ENCODE data around the gene KLK10. TPM values are rescaled to one million over a fixed set of nuclear protein-coding genes. Genes with fewer than 3 reads are reported as not detected.
"Not testable (repeated sequence)": the region's sequence is repeated elsewhere in the genome, so short reads cannot be mapped to it uniquely, and the experiment has no call there.

The KLK10 gene
- total RNA-seq, 4 donors from 2014 or later = 1.7 to 6.7 (median 4.1) TPM; not detected in 1

DNA sequence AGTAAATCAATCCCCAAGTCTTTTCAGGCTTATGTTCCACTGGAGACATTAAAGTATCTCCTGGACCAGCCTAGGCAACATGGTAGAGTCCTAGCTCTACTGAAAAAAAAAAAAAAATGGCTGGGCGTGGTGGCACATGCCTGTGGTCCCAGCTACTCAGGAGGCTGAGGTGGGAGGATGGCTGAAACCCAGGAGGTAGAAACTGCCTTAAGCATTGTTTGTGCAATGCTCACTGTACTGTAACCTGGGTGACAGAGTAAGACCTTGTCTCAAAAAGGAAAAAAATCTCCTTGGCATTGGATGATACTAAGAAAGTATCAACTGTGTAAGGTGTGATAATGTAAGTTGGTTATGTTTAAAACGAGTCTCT is 26.9 kb downstream of the KLK10 start:
- no peaks in the 10 kb centered on the region for H3K36me3 ChIP-seq
- H3K27ac ChIP-seq = no peak overlapping the region
- ATAC-seq = no peak
- TF ChIP-seq EP300 (IDR thresholded peaks at IDR 0.05) = no peak
- H3K4me1 ChIP-seq = no peaks in the 10 kb centered on the region
- 53 to 60% methylated on average over 2 of the region's 2 CpGs for WGBS, 2 donors (ENCODE audit: low coverage in 1 of 2)
- H3K4me3 ChIP-seq = no peak overlapping the region
- H3K9me3 ChIP-seq = no peaks in the 10 kb centered on the region
- peaks cover 31% of the 10 kb centered on the region for H3K27me3 ChIP-seq

- H3K27ac ChIP-seq, H3K9me3 ChIP-seq, H3K36me3 ChIP-seq, H3K4me3 ChIP-seq, ATAC-seq, H3K4me1 ChIP-seq: not testable (repeated sequence)
- peaks cover 82% of the 10 kb centered on the region for H3K27me3 ChIP-seq
- WGBS, 2 donors (ENCODE audit: low coverage in 1 of 2) = 79 to 83% methylated on average over 6 to 7 of the region's 14 CpGs
Measured at GRCh38 chr19:50984416-50984815, 35.1 kb downstream of the KLK10 start.

GRCh38 chr19:50983625-50984292 is 35.8 kb downstream of the KLK10 start, which contains the start of gene KLK7:
KLK7 (minus strand) TSS chr19:50983917; CDS start chr19:50982399, 1,518 bp downstream.
- TF ChIP-seq EP300 (IDR thresholded peaks at IDR 0.05) = no peak
- no peak for TF ChIP-seq POLR2A (IDR thresholded peaks at IDR 0.05)
- TF ChIP-seq CTCF (IDR thresholded peaks at IDR 0.05) = no peak
- no peak for TF ChIP-seq POLR2AphosphoS5 (IDR thresholded peaks at IDR 0.05)
- peaks cover 0 to 4% (median 0%) of the 10 kb centered on the region in 3 donors for H3K9me3 ChIP-seq
- H3K36me3 ChIP-seq = no peaks in the 10 kb centered on the region
- H3K27ac ChIP-seq = no peak within 1 kb of the TSS
- no peaks in the 10 kb centered on the region for H3K4me1 ChIP-seq
- ATAC-seq = no peak
- H3K27me3 ChIP-seq = peaks cover 84% of the 10 kb centered on the region
- WGBS, 2 donors (ENCODE audit: low coverage in 1 of 2) = 11% methylated on average over 9 of the region's 28 CpGs; no CpG with 5 or more reads in 1 of the 2 donors
- no peak within 1 kb of the TSS for H3K4me3 ChIP-seq

DNA sequence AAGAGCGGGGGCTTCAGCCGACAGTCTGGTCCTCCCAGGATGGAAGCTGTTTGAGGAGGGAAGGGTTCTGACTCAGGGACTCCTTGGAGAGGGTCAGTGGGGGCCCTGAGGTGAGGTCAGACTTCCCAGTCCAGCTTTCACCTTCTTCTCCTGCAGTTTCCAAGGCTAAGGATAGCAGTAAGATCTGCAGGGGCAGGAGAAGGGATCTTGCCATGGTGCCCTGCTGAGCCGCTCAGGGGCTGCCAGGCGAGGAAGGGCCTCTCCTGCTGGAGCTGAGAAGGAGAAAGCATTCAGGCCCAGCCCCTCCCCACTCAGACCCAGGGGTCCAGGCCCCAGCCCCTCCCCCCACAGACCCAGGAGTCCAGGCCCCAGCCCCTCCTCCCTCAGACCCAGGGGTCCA is 37.3 kb downstream of the KLK10 start:
- 35 to 65% methylated on average over 2 of the region's 4 CpGs for WGBS, 2 donors (ENCODE audit: low coverage in 1 of 2)
- Histone ChIP-seq H3K36me3 (no peaks in the 10 kb centered on the region), H3K9me3 (peaks cover 0 to 4% (median 0%) of the 10 kb centered on the region in 3 donors), H3K4me1 (no peaks in the 10 kb centered on the region), H3K4me3 (no peak overlapping the region), H3K27me3 (peaks cover 88% of the 10 kb centered on the region), H3K27ac (no peak overlapping the region)
- TF ChIP-seq POLR2AphosphoS5 (IDR thresholded peaks at IDR 0.05) (no peak), CTCF (IDR thresholded peaks at IDR 0.05) (no peak), EP300 (IDR thresholded peaks at IDR 0.05) (no peak), POLR2A (IDR thresholded peaks at IDR 0.05) (no peak)
- no peak for ATAC-seq

DNA sequence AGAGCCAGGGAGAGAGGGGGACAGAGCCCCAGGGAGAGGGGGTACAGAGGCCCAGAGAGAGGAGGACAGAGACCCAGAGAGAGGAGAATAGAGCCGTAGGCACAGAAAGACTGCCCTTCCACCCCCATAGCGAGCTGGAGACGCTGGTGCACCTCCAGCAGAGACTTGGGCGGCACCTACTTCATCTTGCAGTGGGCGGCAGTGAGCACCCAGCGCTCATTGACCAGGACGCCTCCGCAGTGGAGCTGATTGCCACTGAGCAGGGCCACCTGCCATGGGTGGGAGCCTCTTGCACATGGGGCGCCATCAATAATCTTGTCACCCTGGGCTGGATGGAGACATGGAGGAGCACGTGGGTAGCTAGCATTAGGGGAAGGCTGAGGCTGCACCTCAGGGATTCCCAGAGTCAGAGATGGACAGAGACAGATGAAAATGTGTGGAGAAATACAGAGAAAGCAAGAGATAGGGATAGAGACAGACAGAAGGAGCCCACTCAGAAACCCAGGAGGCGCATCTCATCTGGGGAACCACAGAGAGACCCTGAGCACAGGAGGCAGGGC is 37.8 kb downstream of the KLK10 start:
- Histone ChIP-seq H3K27ac (no peak overlapping the region), H3K4me1 (no peaks in the 10 kb centered on the region), H3K36me3 (no peaks in the 10 kb centered on the region), H3K27me3 (peaks cover 91% of the 10 kb centered on the region), H3K4me3 (no peak overlapping the region), H3K9me3 (peaks cover 0 to 4% (median 0%) of the 10 kb centered on the region in 3 donors)
- 48% methylated on average over 6 to 7 of the region's 11 CpGs for WGBS, 2 donors (ENCODE audit: low coverage in 1 of 2)
- ATAC-seq = no peak
- no peak for TF ChIP-seq CTCF (IDR thresholded peaks at IDR 0.05)

GRCh38 chr19:50980208-50980607 is 39.3 kb downstream of the KLK10 start:
- 30 to 50% methylated on average over 2 to 3 of the region's 13 CpGs for whole genome bisulfite sequencing, 2 donors (ENCODE audit: low coverage in 1 of 2)
- H3K27ac ChIP-seq = no peak overlapping the region
- H3K4me1 ChIP-seq = no peaks in the 10 kb centered on the region
- TF ChIP-seq EP300 (IDR thresholded peaks at IDR 0.05) (no peak), POLR2A (IDR thresholded peaks at IDR 0.05) (no peak), POLR2AphosphoS5 (IDR thresholded peaks at IDR 0.05) (no peak), CTCF (IDR thresholded peaks at IDR 0.05) (no peak)
- H3K9me3 ChIP-seq = no peaks in the 10 kb centered on the region
- no peak for ATAC-seq
- peaks cover 94% of the 10 kb centered on the region for H3K27me3 ChIP-seq
- H3K36me3 ChIP-seq = no peaks in the 10 kb centered on the region
- no peak overlapping the region for H3K4me3 ChIP-seq

Measured in gastroesophageal sphincter (tissue), 4 donors.